22Rv1 (cell line): ENCODE measurements around the gene CHSY1.

Source experiments
- ZFX ChIP-seq: fragments of 450-650 bp; IDR thresholded peaks from 2 replicates; pipeline ENCODE4 v1.6.1; 2017; ENCODE audit warnings: antibody characterized with exemption, borderline replicate concordance
- TF ChIP-seq, protein P1 (sequence below): fragments of 450-650 bp; IDR thresholded peaks from 2 replicates; pipeline ENCODE4 v1.5.1; 2017; ENCODE audit warnings: mild to moderate bottlenecking

DNA sequence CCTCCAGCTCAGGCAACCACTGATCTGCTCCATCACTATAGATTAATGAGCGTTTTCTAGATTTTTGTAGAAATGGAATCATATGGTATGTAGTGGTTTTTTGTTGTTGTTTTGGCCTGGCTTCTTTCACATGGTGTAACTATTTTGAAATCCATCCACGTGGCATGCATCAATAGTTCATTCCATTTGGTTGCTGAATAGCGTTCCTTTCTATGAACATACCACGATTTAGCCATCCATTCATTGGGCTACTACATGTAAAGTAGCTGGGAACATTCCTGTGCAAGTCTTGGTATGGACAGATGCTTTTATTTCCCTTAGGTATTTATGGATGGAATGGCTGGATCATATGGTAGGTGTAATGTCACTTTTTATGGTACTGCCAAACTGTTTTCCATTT is 10.7 kb upstream of the CHSY1 start:
- TF ChIP-seq, protein P1, sequence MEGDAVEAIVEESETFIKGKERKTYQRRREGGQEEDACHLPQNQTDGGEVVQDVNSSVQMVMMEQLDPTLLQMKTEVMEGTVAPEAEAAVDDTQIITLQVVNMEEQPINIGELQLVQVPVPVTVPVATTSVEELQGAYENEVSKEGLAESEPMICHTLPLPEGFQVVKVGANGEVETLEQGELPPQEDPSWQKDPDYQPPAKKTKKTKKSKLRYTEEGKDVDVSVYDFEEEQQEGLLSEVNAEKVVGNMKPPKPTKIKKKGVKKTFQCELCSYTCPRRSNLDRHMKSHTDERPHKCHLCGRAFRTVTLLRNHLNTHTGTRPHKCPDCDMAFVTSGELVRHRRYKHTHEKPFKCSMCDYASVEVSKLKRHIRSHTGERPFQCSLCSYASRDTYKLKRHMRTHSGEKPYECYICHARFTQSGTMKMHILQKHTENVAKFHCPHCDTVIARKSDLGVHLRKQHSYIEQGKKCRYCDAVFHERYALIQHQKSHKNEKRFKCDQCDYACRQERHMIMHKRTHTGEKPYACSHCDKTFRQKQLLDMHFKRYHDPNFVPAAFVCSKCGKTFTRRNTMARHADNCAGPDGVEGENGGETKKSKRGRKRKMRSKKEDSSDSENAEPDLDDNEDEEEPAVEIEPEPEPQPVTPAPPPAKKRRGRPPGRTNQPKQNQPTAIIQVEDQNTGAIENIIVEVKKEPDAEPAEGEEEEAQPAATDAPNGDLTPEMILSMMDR: no peak
- TF ChIP-seq ZFX: no peak
